GM21737 (cell line): Measurements from ENCODE around the gene WASF1.
"Not testable (repeated sequence)": the region's sequence is repeated elsewhere in the genome, so short reads cannot be mapped to it uniquely, and the experiment has no call there.

Experiments used
- ATAC-seq: cut with Tn5 transposase; IDR thresholded peaks from one replicate; pipeline ENCODE4 v1.9.1; 2021; ENCODE audit warnings: mild to moderate bottlenecking, moderate library complexity; ENCODE audit not compliant: unreplicated experiment

WASF1 gene

GRCh38 chr6:110095101-110095500, 84.4 kb downstream of the WASF1 start:
- ATAC-seq: no peak

- ATAC-seq: no peak
Observed at GRCh38 chr6:110093981-110094380, 85.5 kb downstream of the WASF1 start.

- ATAC-seq: no peak
Observed at GRCh38 chr6:110090876-110091275, 88.6 kb downstream of the WASF1 start.

- no peak for ATAC-seq
Observed at GRCh38 chr6:110089323-110089722, 90.1 kb downstream of the WASF1 start.

- ATAC-seq: no peak
Observed at GRCh38 chr6:110085285-110085684, 94.2 kb downstream of the WASF1 start.

GRCh38 chr6:110083875-110084585, 95.4 kb downstream of the WASF1 start:
- no peak for ATAC-seq

GRCh38 chr6:110075406-110075805, 104.1 kb downstream of the WASF1 start:
- ATAC-seq: no peak

GRCh38 chr6:110073474-110073873, 106.0 kb downstream of the WASF1 start:
- not testable (repeated sequence) for ATAC-seq

- ATAC-seq: no peak
Observed at GRCh38 chr6:110068592-110068967, 110.9 kb downstream of the WASF1 start.

- no peak for ATAC-seq
Observed at GRCh38 chr6:110067837-110068591, 111.5 kb downstream of the WASF1 start.

- no peak for ATAC-seq
Observed at GRCh38 chr6:110064744-110065524, 114.5 kb downstream of the WASF1 start.

GRCh38 chr6:110063594-110064263, 115.7 kb downstream of the WASF1 start:
- no peak for ATAC-seq

- ATAC-seq: no peak
Observed at GRCh38 chr6:110055387-110055735, 124.1 kb downstream of the WASF1 start.

GRCh38 chr6:110054664-110055386, 124.6 kb downstream of the WASF1 start:
- ATAC-seq: no peak

GRCh38 chr6:110053395-110054240, 125.9 kb downstream of the WASF1 start:
- no peak for ATAC-seq

- ATAC-seq: no peak
Observed at GRCh38 chr6:110050440-110050813, 129.0 kb downstream of the WASF1 start.
